WERI-Rb-1 (cell line): ENCODE measurements around the gene ZNF407.

Experiments used
- DNase-seq: peaks from one replicate; pipeline ENCODE4 v3.0.0-alpha.2; 2020
- H3K27ac ChIP-seq: fragments of 250-450 bp; sonication (Bioruptor Pico); 2 replicates; pipeline ENCODE4 v1.5.1; 2020; ENCODE audit warnings: mild to moderate bottlenecking, moderate library complexity
- H3K27me3 ChIP-seq: fragments of 250-450 bp; sonication (Bioruptor Pico); 2 replicates; pipeline ENCODE4 v1.5.1; 2021; ENCODE audit warnings: mild to moderate bottlenecking, low read depth, moderate library complexity; ENCODE audit not compliant: insufficient read depth, severe bottlenecking
- H3K36me3 ChIP-seq: fragments of 250-450 bp; sonication (Bioruptor Pico); 2 replicates; pipeline ENCODE4 v1.5.1; 2020; ENCODE audit warnings: mild to moderate bottlenecking, moderate library complexity
- H3K4me3 ChIP-seq: 2 replicates; pipeline ENCODE4 v1.5.1; 2011; ENCODE audit warnings: low read depth, mild to moderate bottlenecking, control low read depth, low read length
- H3K9me3 ChIP-seq: fragments of 250-450 bp; sonication (Bioruptor Pico); 2 replicates; pipeline ENCODE4 v1.5.1; 2021; ENCODE audit warnings: mild to moderate bottlenecking, moderate library complexity; ENCODE audit not compliant: severe bottlenecking
- CTCF ChIP-seq: IDR thresholded peaks from 2 replicates; pipeline ENCODE4 v1.5.1; 2011; ENCODE audit warnings: low read depth, mild to moderate bottlenecking, control low read depth, inconsistent platforms, low read length

Gene ZNF407

DNA sequence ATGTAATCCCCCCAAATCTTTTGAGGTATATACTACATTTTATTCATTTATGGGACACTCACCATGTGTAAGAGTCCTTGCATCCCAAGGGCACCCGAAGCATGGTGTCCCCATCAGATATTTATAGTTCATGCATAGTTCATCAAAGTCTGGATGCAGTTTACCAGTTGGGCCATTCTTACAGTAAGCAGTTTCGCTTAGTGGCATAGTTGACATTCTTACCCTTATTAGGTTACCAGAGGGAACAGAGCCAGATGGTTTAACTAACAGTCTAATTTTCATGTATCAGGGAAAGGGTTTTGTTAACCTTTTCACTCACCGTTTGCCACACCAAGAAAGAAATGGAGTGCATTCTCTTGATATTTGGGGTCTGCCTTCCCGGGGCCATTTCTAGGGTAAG, 7.1 kb downstream of the ZNF407 start:
- Histone ChIP-seq H3K27me3 (no peaks in the 10 kb centered on the region), H3K4me3 (no peak overlapping the region)

DNA sequence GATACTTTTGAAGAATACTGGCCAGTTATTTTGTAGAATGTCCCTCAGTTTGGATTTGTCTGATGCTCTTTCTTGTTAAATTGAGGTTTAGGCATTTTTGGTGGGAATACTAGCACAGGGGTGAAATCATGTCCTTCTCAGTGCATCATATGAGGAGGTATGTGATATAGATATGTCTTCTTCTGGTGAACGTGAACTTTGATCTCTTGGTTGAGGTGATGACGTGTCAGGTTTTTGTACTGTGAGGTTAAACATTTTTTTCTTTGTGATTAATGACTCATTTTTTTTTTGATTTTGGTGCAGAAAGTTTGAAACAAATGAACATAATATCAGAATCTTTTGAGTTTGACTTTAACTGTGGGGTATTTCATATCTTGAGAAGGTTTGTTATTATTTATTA, 11.0 kb downstream of the ZNF407 start:
- Histone ChIP-seq H3K4me3 (no peak overlapping the region), H3K27me3 (no peaks in the 10 kb centered on the region), H3K27ac (no peak overlapping the region)

More for the DNA sequence above, 7.1 kb downstream of the ZNF407 start:
- no peak for TF ChIP-seq CTCF
- Histone ChIP-seq H3K36me3 (no peaks in the 10 kb centered on the region), H3K27ac (no peak overlapping the region), H3K9me3 (no peaks in the 10 kb centered on the region)
- no peak for DNase-seq

DNA sequence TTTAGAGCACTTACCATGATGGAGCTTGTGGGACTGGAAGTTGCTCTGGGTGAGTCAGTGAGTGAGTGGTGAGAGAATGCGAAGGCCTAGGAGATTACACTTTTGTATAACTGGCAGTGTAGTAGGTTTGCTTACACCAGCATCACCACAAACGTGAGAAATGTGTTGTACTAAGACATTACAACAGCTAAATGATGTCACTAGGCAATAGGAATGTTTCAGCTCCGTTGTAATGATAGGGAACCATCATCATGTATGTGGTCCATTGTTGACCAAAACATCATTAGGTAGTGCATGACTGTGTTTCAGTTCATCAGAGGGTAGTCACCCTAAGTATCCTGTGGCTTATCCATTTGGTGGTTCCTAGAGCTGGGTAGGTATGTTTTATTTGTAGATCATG, 11.9 kb downstream of the ZNF407 start:
- Histone ChIP-seq H3K36me3 (no peaks in the 10 kb centered on the region), H3K27me3 (no peaks in the 10 kb centered on the region), H3K9me3 (no peaks in the 10 kb centered on the region), H3K27ac (no peak overlapping the region), H3K4me3 (no peak overlapping the region)
- no peak for DNase-seq
- no peak for TF ChIP-seq CTCF

More for the DNA sequence above, 11.0 kb downstream of the ZNF407 start:
- Histone ChIP-seq H3K9me3 (no peaks in the 10 kb centered on the region), H3K36me3 (no peaks in the 10 kb centered on the region)
- TF ChIP-seq CTCF = no peak
- DNase-seq = no peak

GRCh38 chr18:74610051-74610615, 12.5 kb downstream of the ZNF407 start:
- Histone ChIP-seq H3K4me3 (no peak overlapping the region), H3K27me3 (no peaks in the 10 kb centered on the region), H3K36me3 (no peaks in the 10 kb centered on the region), H3K27ac (no peak overlapping the region), H3K9me3 (no peaks in the 10 kb centered on the region)
- no peak for TF ChIP-seq CTCF
- no peak for DNase-seq

DNA sequence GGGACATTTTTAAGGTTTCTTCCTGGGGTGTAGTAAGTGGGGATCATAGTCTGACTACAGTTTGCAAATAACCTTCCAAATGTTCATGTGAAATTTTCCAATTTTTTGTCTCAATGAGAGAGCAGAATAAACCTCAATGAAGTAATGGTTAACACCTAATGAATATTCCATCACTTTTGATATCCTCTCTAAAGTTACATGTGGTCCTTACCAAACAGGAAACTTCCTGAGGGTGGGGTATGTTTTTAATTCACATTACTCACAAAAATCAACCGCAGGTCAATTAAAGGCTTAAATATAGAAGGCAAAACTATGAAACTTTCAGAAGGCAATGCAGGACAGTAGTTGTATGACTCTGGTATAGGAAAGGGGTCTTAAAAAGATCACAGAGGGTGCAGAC, 13.2 kb downstream of the ZNF407 start:
- no peak overlapping the region for H3K27ac ChIP-seq
- no peak for DNase-seq
- no peaks in the 10 kb centered on the region for H3K27me3 ChIP-seq
- no peaks in the 10 kb centered on the region for H3K9me3 ChIP-seq
- no peak overlapping the region for H3K4me3 ChIP-seq
- TF ChIP-seq CTCF = no peak
- no peaks in the 10 kb centered on the region for H3K36me3 ChIP-seq

DNA sequence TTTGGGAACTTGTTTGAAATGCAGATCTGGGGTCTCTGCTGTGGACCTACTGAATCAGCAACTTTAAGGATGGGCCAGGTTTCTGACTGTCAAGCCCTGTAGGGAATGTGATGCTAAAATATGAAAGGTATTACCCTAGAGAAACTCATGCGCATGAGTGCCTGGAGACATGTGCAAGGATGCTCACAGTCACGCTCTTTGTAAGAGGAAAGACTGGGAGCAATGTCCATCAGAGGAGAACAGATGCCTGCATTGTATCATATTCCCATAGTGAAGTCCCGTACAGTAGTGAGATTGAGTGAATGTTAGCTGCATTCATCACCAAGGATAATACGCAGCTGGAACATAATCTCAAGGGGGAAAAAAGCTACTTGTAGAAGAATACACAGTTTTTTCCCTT, 14.1 kb downstream of the ZNF407 start:
- no peak overlapping the region for H3K27ac ChIP-seq
- no peak for DNase-seq

More for the DNA sequence above, 14.1 kb downstream of the ZNF407 start:
- no peak for TF ChIP-seq CTCF
- H3K27me3 ChIP-seq = no peaks in the 10 kb centered on the region
- no peaks in the 10 kb centered on the region for H3K36me3 ChIP-seq
- no peaks in the 10 kb centered on the region for H3K9me3 ChIP-seq
- no peak overlapping the region for H3K4me3 ChIP-seq
